Stomach (tissue), 9 donors: ENCODE measurements around the gene ERCC6L2. TPM values are rescaled to one million over a fixed set of nuclear protein-coding genes. Genes with fewer than 3 reads are reported as not detected.

Experiments used
- DNase-seq, 2 donors: peaks; one replicate each; pipeline versions ENCODE4 v3.0.0 to v3.0.0-alpha.2; 2013 to 2019
- H3K27ac ChIP-seq, 5 donors: fragments of 200-600 bp in 4 of 5; sonication (generic) in 4 of 5; one replicate each; pipeline ENCODE4 v1.5.1; 2013 to 2019; ENCODE audit warnings: mild to moderate bottlenecking in 1 of 5, moderate library complexity in 1 of 5
- H3K27me3 ChIP-seq, 3 donors: fragments of 200-600 bp; sonication (generic); one replicate each; pipeline ENCODE4 v1.5.1; 2017 to 2019; ENCODE audit warnings: mixed run types in 1 of 3
- H3K36me3 ChIP-seq, 4 donors: fragments of 200-600 bp; sonication (generic); 1 replicate in 3 of 4; 2 replicates in 1 of 4; pipeline ENCODE4 v1.5.1; 2016 to 2019
- H3K4me1 ChIP-seq, 4 donors: fragments of 200-600 bp; sonication (generic); one replicate each; pipeline ENCODE4 v1.5.1; 2016 to 2019
- H3K4me3 ChIP-seq, 4 donors: fragments of 200-600 bp; sonication (generic) in 3 of 4; one replicate each; pipeline ENCODE4 v1.5.1; 2016 to 2019; ENCODE audit warnings: mild to moderate bottlenecking in 1 of 4
- H3K9me3 ChIP-seq, 4 donors: fragments of 200-600 bp; sonication (generic); one replicate each; pipeline ENCODE4 v1.5.1; 2016 to 2019
- EP300 ChIP-seq: sonication (generic); formaldehyde crosslinking; IDR thresholded peaks from one replicate; pipeline ENCODE4 v1.6.1; 2017; ENCODE audit warnings: antibody characterized with exemption
- POLR2A ChIP-seq, 4 donors: fragments of 450-650 bp; IDR thresholded peaks; one replicate each; pipeline ENCODE4 v1.6.1; 2016; ENCODE audit warnings: antibody characterized with exemption in 4 of 4, control low read depth in 2 of 4, mild to moderate bottlenecking in 1 of 4, moderate library complexity in 1 of 4
- POLR2AphosphoS5 ChIP-seq, 3 donors: sonication (generic); formaldehyde crosslinking; IDR thresholded peaks; one replicate each; pipeline ENCODE4 v1.6.1; 2016; ENCODE audit warnings: antibody characterized with exemption in 3 of 3
- WGBS, 5 donors: extraction: QIAGEN DNeasy Blood & Tissue Kit in 3 of 5; methylation state at CpG; one replicate each; pipeline versions ENCODE4 v1.1.5 to v1.1.7; 2013 to 2018; 5-methylcytosine and 5-hydroxymethylcytosine counted together
- intact Hi-C: fragments of 100-400 bp; cut with DNase I; formaldehyde crosslinking; loops from one replicate; pipeline ENCODE4 v1.15.1; 2023; ENCODE audit warnings: low total_unique reads
- polyA plus RNA-seq, 3 donors: library from polyadenylated mRNA; stranded (reverse); fragments of 200-250 nt; gene quantifications; one replicate each; pipeline ENCODE4 v1.2.3, GENCODE V29; 2013
- total RNA-seq, 5 donors: library from RNA; depleted of rRNA; stranded (reverse); fragments of >200 nt; gene quantifications; one replicate each; pipeline versions ENCODE4 v1.1.0 to v1.2.3, GENCODE V29; 2014 to 2016
- TF ChIP-seq, protein P1 (sequence below), 7 experiments: fragments of 450-650 bp in 4 of 7; fragments of 200-600 bp in 3 of 7; sonication (generic) in 3 of 7; IDR thresholded peaks; one replicate each; pipeline ENCODE4 v1.5.1; 2016 to 2019; ENCODE audit warnings: antibody characterized with exemption in 7 of 7, control low read depth in 2 of 7, mild to moderate bottlenecking in 1 of 7
- donor health status: healthy with polysubstance abuse.
- donor health status: Bipolar disorder and iron deficiency.
- donor health status: healthy.

ERCC6L2 gene
- total and polyA plus RNA-seq, 8 donors: 3.9 to 218 (median 34.1) TPM

DNA sequence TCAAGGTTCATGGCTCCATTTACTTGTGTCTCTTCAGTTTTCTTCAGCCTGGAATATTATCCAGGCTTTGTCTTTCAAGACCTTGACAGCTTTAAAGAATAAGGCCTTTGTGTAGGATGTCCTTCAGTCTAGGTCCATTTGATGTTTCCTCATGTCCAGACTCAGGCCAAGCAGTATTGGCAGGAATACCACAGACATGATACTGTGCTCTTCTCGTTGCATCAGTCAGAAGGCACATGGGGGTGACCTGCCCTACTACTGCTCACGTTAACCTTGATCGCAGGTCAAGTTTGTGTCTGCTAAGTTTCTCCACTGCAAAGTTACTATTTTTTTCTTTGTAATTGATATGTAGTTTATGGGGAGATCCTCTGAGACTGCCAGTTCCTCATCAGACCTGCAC is 88.2 kb downstream of the ERCC6L2 start:
- 95 to 100% (median 97%) methylated on average over 3 of the region's 3 CpGs for WGBS, 5 donors
- no peak overlapping the region for H3K27ac ChIP-seq
- peaks cover 0 to 14% (median 3%) of the 10 kb centered on the region in 4 donors for H3K4me1 ChIP-seq
- intact Hi-C loops: no loop called here
- H3K36me3 ChIP-seq: peaks cover 0 to 16% (median 0%) of the 10 kb centered on the region in 4 donors
- no peaks in the 10 kb centered on the region for H3K27me3 ChIP-seq
- no peak for DNase-seq
- H3K9me3 ChIP-seq: no peaks in the 10 kb centered on the region
- TF ChIP-seq POLR2AphosphoS5 (IDR thresholded peaks at IDR 0.05) (no peak), EP300 (no peak), POLR2A (IDR thresholded peaks at IDR 0.05) (no peak)
- TF ChIP-seq, protein P1, sequence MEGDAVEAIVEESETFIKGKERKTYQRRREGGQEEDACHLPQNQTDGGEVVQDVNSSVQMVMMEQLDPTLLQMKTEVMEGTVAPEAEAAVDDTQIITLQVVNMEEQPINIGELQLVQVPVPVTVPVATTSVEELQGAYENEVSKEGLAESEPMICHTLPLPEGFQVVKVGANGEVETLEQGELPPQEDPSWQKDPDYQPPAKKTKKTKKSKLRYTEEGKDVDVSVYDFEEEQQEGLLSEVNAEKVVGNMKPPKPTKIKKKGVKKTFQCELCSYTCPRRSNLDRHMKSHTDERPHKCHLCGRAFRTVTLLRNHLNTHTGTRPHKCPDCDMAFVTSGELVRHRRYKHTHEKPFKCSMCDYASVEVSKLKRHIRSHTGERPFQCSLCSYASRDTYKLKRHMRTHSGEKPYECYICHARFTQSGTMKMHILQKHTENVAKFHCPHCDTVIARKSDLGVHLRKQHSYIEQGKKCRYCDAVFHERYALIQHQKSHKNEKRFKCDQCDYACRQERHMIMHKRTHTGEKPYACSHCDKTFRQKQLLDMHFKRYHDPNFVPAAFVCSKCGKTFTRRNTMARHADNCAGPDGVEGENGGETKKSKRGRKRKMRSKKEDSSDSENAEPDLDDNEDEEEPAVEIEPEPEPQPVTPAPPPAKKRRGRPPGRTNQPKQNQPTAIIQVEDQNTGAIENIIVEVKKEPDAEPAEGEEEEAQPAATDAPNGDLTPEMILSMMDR (IDR thresholded peaks at IDR 0.05): no peak
- H3K4me3 ChIP-seq: no peak overlapping the region

DNA sequence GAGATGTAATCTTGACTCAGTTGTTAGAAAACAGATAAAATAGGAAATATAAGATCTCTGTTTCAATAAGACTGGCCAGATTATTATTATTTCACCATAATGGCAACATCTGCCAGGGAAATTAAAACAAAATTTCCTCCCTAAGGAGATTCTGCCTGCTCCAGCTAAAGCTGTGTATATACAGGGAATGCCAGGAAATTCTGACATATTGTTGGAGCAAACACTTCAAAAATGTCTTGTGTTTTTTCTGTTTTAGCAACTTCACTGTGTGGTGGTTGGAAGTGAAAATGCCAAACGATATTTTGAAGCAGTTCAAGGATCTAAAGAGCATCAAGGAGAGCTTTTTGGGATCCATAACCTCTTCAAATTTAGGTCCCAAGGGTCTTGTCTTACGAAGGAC is 90.8 kb downstream of the ERCC6L2 start:
- Histone ChIP-seq H3K27ac (peak overlapping the region in 1 of 5 donors; percentile 11), H3K4me1 (peaks cover 0 to 20% (median 3%) of the 10 kb centered on the region in 4 donors), H3K36me3 (peaks cover 0 to 22% (median 2%) of the 10 kb centered on the region in 4 donors), H3K9me3 (no peaks in the 10 kb centered on the region), H3K4me3 (no peak overlapping the region), H3K27me3 (no peaks in the 10 kb centered on the region)
- peak in 1 of 2 donors; percentile 44 for DNase-seq
- no peak for TF ChIP-seq POLR2AphosphoS5 (IDR thresholded peaks at IDR 0.05)
- TF ChIP-seq POLR2A (IDR thresholded peaks at IDR 0.05): no peak
- TF ChIP-seq, protein P1 (IDR thresholded peaks at IDR 0.05): no peak
- TF ChIP-seq EP300: no peak
- intact Hi-C loops: no loop called here
- WGBS, 5 donors: 54 to 78% (median 70%) methylated on average over 2 of the region's 2 CpGs

DNA sequence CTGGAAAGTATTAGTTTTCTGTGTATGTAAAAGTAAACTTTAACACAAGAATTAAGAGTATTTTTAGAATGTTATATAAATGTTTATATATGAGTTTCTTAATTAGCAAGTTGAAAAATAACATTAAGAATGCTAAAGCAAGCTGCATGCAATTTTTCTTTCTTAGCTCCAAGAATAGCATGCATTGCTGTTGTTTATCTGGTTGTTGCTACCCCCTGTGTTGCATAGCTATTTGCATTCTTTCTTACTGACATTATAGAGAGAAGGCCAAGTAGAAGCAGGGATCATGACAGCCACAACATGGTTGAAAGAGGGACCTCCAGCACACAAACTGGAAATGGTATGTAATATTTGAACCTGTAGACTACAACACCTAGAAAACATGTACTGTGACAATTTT is 94.8 kb downstream of the ERCC6L2 start:
- Histone ChIP-seq H3K36me3 (peaks cover 0 to 48% (median 29%) of the 10 kb centered on the region in 4 donors), H3K4me1 (peaks cover 0 to 20% (median 3%) of the 10 kb centered on the region in 4 donors), H3K27ac (no peak overlapping the region), H3K4me3 (no peak overlapping the region), H3K9me3 (no peaks in the 10 kb centered on the region), H3K27me3 (no peaks in the 10 kb centered on the region)
- no peak for DNase-seq
- no peak for TF ChIP-seq POLR2AphosphoS5 (IDR thresholded peaks at IDR 0.05)
- no peak for TF ChIP-seq POLR2A (IDR thresholded peaks at IDR 0.05)
- TF ChIP-seq, protein P1 (IDR thresholded peaks at IDR 0.05): no peak
- TF ChIP-seq EP300: no peak
- intact Hi-C loops: loop anchor here (10.0 kb wide), 1 partner anchor 236 kb away; no protein-coding TSS in a partner anchor

DNA sequence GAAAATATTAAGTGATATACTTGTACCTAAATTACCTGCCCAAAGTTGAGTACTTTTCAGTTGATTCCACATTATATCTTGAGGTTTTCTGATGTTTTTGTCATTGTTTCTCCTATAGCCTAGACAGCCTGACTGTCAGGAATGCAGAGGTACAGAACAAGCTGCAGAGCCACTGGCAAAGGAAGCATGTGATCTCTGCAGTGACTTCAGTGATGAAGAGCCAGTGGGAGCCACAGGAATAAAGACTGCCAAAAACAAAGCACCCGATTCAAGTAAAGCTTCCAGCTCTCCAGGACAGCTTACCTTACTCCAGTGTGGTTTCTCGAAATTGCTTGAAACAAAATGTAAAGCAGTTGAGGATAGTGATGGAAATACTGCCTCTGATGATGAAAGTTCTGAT is 96.3 kb downstream of the ERCC6L2 start:
- Histone ChIP-seq H3K4me1 (peaks cover 0 to 8% (median 0%) of the 10 kb centered on the region in 4 donors), H3K27me3 (no peaks in the 10 kb centered on the region), H3K36me3 (peaks cover 0 to 42% (median 29%) of the 10 kb centered on the region in 4 donors), H3K27ac (no peak overlapping the region), H3K4me3 (no peak overlapping the region), H3K9me3 (no peaks in the 10 kb centered on the region)
- 60 to 89% (median 83%) methylated on average over 2 of the region's 2 CpGs for WGBS, 5 donors
- intact Hi-C loops: loop anchor here (10.0 kb wide), 1 partner anchor 237 kb away; no protein-coding TSS in a partner anchor
- TF ChIP-seq POLR2A (IDR thresholded peaks at IDR 0.05) (no peak), POLR2AphosphoS5 (IDR thresholded peaks at IDR 0.05) (no peak), EP300 (no peak)
- TF ChIP-seq, protein P1 (IDR thresholded peaks at IDR 0.05): no peak
- DNase-seq: no peak
